Activated T-helper 1 cell treated with Interleukin-2 at 50 U/mL for 16 hours (primary cell): ENCODE data around the gene NAA10.

Source experiments
- DNase-seq: peaks from one replicate; pipeline ENCODE4 v3.0.0-alpha.2; 2020; ENCODE audit warnings: low read depth

Gene NAA10

GRCh38 chrX:153966841-153967535, 32.2 kb upstream of the NAA10 start:
- no peak for DNase-seq

GRCh38 chrX:153966283-153966688, 31.4 kb upstream of the NAA10 start:
- DNase-seq: no peak

- no peak for DNase-seq
Observed at GRCh38 chrX:153965406-153965805, 30.6 kb upstream of the NAA10 start.

GRCh38 chrX:153964105-153964504, 29.3 kb upstream of the NAA10 start:
- no peak for DNase-seq

- no peak for DNase-seq
Observed at GRCh38 chrX:153963546-153963945, 28.7 kb upstream of the NAA10 start.

GRCh38 chrX:153961292-153961691, 26.5 kb upstream of the NAA10 start:
- DNase-seq: no peak

GRCh38 chrX:153960786-153961185, 25.9 kb upstream of the NAA10 start:
- no peak for DNase-seq

GRCh38 chrX:153960077-153960476, 25.2 kb upstream of the NAA10 start:
- no peak for DNase-seq

- no peak for DNase-seq
Observed at GRCh38 chrX:153959649-153960048, 24.8 kb upstream of the NAA10 start.

- no peak for DNase-seq
Observed at GRCh38 chrX:153958605-153959004, 23.8 kb upstream of the NAA10 start.

GRCh38 chrX:153957224-153957623, 22.4 kb upstream of the NAA10 start:
- no peak for DNase-seq

- no peak for DNase-seq
Observed at GRCh38 chrX:153956044-153956907, 21.4 kb upstream of the NAA10 start.

- DNase-seq: no peak
Observed at GRCh38 chrX:153955228-153955732, 20.4 kb upstream of the NAA10 start.

- no peak for DNase-seq
Observed at GRCh38 chrX:153954558-153955227, 19.9 kb upstream of the NAA10 start.

GRCh38 chrX:153953892-153954557, 19.2 kb upstream of the NAA10 start:
- no peak for DNase-seq

- DNase-seq: peak; percentile 63
Observed at GRCh38 chrX:153953342-153953830, 18.5 kb upstream of the NAA10 start.

- DNase-seq: no peak
Observed at GRCh38 chrX:153952373-153953026, 17.7 kb upstream of the NAA10 start.

- DNase-seq: no peak
Observed at GRCh38 chrX:153951683-153952372, 17.0 kb upstream of the NAA10 start.

- DNase-seq: no peak
Observed at GRCh38 chrX:153950127-153950526, 15.3 kb upstream of the NAA10 start.
